Measurements from ENCODE around the gene BBS1. TPM values are rescaled to one million over a fixed set of nuclear protein-coding genes. Genes with fewer than 3 reads are reported as not detected.

Gene BBS1
- total RNA-seq, 1 donor from 2014 or later: 41.4 TPM

GRCh38 chr11:66505276-66505816, 5.1 kb upstream of the BBS1 start:
- DNase-seq: no peak
- TF ChIP-seq, protein P1, sequence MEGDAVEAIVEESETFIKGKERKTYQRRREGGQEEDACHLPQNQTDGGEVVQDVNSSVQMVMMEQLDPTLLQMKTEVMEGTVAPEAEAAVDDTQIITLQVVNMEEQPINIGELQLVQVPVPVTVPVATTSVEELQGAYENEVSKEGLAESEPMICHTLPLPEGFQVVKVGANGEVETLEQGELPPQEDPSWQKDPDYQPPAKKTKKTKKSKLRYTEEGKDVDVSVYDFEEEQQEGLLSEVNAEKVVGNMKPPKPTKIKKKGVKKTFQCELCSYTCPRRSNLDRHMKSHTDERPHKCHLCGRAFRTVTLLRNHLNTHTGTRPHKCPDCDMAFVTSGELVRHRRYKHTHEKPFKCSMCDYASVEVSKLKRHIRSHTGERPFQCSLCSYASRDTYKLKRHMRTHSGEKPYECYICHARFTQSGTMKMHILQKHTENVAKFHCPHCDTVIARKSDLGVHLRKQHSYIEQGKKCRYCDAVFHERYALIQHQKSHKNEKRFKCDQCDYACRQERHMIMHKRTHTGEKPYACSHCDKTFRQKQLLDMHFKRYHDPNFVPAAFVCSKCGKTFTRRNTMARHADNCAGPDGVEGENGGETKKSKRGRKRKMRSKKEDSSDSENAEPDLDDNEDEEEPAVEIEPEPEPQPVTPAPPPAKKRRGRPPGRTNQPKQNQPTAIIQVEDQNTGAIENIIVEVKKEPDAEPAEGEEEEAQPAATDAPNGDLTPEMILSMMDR (IDR thresholded peaks at IDR 0.05): no peak
- H3K36me3 ChIP-seq: peaks cover 25% of the 10 kb centered on the region
- intact Hi-C loops (cut with DNase I): no loop called here
- H3K27ac ChIP-seq: no peak overlapping the region
- no peaks in the 10 kb centered on the region for H3K27me3 ChIP-seq (ENCODE audit: low read depth)
- H3K9me3 ChIP-seq: no peaks in the 10 kb centered on the region
- peaks cover 4% of the 10 kb centered on the region for H3K4me1 ChIP-seq
- no peak overlapping the region for H3K4me3 ChIP-seq
- ATAC-seq: no peak

DNA sequence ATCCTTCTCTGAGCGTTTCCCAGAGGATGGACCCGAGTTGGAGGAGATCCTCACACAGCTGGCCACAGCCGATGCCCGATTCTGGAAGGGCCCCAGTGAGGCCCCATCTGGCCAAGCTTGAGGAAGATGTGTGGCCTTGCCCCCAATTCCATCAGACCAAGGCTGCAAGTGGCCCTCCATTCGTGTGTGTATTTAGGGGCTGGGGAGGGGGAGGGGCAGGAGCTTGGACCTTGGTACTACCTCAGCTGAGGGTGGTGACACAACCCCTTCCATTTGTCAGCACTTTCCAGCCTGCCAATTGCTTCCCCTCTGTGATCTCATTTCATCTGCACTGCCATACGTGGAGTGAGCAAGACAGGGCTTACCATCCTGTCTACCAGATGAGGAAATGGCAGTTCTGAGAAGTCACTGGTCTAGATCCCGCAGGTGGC, 1.3 kb upstream of the BBS1 start:
- DNase-seq (no peak), ATAC-seq (no peak)
- intact Hi-C loops (cut with DNase I): no loop called here
- Histone ChIP-seq H3K9me3 (no peaks in the 10 kb centered on the region), H3K27me3 (ENCODE audit: low read depth) (no peaks in the 10 kb centered on the region), H3K36me3 (peaks cover 22% of the 10 kb centered on the region), H3K4me3 (no peak overlapping the region), H3K4me1 (peaks cover 15% of the 10 kb centered on the region), H3K27ac (no peak overlapping the region)
- TF ChIP-seq, protein P1 (IDR thresholded peaks at IDR 0.05): no peak

DNA sequence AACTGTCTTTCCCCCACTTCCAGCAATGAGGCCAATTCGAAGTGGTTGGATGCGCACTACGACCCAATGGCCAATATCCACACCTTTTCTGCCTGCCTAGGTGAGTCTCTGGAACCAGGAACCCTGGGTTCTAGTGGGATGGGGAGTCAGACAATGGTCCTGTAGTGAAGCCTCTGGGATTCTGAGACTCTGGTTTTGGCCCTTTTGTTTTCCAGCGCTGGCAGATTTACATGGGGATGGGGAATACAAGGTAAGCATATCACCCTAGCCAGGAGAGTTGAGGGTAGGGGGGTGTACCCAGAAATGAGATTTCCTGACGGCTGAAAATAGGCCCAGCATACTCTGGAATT, 530 bp downstream of the BBS1 start:
- Histone ChIP-seq H3K4me1 (peaks cover 15% of the 10 kb centered on the region), H3K36me3 (peaks cover 25% of the 10 kb centered on the region), H3K4me3 (peak overlapping the region; percentile 97), H3K27ac (peak overlapping the region; percentile 44), H3K9me3 (no peaks in the 10 kb centered on the region), H3K27me3 (ENCODE audit: low read depth) (no peaks in the 10 kb centered on the region)
- TF ChIP-seq, protein P1 (IDR thresholded peaks at IDR 0.05): no peak
- intact Hi-C loops (cut with DNase I): no loop called here
- DNase-seq: no peak
- ATAC-seq: no peak

DNA sequence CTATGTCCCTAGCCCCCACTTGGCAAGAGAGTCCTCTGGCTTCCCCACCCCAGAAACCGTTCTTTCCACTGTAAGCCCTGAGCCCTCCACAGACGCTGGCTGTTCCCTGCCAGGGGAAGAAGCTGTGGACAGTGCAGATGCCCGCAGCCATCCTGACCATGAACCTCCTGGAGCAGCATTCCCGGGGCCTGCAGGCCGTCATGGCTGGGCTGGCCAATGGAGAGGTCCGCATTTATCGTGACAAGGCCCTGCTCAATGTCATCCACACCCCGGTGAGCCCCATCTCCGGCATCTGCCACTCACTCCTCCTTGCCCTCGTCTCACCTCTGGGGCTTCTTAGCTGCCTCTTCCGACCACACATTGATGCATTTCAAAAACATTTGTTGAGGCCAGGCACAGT, 13.2 kb downstream of the BBS1 start:
- no peak overlapping the region for H3K27ac ChIP-seq
- no peaks in the 10 kb centered on the region for H3K27me3 ChIP-seq (ENCODE audit: low read depth)
- H3K4me3 ChIP-seq: no peak overlapping the region
- intact Hi-C loops (cut with DNase I): no loop called here
- TF ChIP-seq, protein P1 (IDR thresholded peaks at IDR 0.05): no peak
- DNase-seq (no peak), ATAC-seq (peak in 1 of 2 donors; percentile 29)
- peaks cover 81% of the 10 kb centered on the region for H3K36me3 ChIP-seq
- no peaks in the 10 kb centered on the region for H3K9me3 ChIP-seq
- H3K4me1 ChIP-seq: no peaks in the 10 kb centered on the region

- no peaks in the 10 kb centered on the region for H3K9me3 ChIP-seq
- TF ChIP-seq, protein P1 (IDR thresholded peaks at IDR 0.05): no peak
- intact Hi-C loops (cut with DNase I): no loop called here
- no peak overlapping the region for H3K4me3 ChIP-seq
- no peak for DNase-seq
- no peak overlapping the region for H3K27ac ChIP-seq
- no peaks in the 10 kb centered on the region for H3K27me3 ChIP-seq (ENCODE audit: low read depth)
- no peaks in the 10 kb centered on the region for H3K4me1 ChIP-seq
- peaks cover 74% of the 10 kb centered on the region for H3K36me3 ChIP-seq
- ATAC-seq: no peak
These were observed 14.0 kb downstream of the BBS1 start for GRCh38 chr11:66524304-66525040.
